ENCODE data around the gene OR2A5. TPM values are rescaled to one million over a fixed set of nuclear protein-coding genes. Genes with fewer than 3 reads are reported as not detected.

OR2A5 gene
- total RNA-seq, 1 experiment from 2014 or later, result not detected

DNA sequence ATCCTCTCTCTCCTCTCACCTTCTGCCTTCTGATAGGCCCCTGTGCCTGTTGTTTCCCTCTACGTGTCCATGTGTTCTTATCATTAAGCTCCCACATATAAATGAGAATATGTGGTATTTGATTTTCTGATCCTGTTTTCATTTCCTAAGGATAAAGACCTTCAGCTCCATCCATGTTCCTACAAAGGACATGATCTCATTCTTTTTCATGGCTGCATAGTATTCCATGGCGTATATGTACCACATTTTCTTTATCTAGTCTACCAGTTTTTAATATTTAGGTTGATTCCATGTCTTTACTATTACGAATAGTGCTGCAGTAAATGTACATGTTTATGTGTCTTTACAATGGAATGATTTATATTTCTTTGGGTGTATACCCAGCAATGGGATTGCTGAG is 41.9 kb downstream of the OR2A5 start:
- ChIA-PET CTCF (no interaction called here), POLR2A (no interaction called here), RAD21 (ENCODE audit: low non-redundant PET in 1 of 2, low total read pairs in 2 of 2, uncharacterized antibody in 2 of 2, unreplicated experiment in 2 of 2) (no interaction called here)
- no peak for TF ChIP-seq CEBPB (IDR thresholded peaks at IDR 0.05; ENCODE audit: low read depth)
- TF ChIP-seq SRF (IDR thresholded peaks at IDR 0.05; ENCODE audit: low read depth), result no peak
- TF ChIP-seq, protein P1, sequence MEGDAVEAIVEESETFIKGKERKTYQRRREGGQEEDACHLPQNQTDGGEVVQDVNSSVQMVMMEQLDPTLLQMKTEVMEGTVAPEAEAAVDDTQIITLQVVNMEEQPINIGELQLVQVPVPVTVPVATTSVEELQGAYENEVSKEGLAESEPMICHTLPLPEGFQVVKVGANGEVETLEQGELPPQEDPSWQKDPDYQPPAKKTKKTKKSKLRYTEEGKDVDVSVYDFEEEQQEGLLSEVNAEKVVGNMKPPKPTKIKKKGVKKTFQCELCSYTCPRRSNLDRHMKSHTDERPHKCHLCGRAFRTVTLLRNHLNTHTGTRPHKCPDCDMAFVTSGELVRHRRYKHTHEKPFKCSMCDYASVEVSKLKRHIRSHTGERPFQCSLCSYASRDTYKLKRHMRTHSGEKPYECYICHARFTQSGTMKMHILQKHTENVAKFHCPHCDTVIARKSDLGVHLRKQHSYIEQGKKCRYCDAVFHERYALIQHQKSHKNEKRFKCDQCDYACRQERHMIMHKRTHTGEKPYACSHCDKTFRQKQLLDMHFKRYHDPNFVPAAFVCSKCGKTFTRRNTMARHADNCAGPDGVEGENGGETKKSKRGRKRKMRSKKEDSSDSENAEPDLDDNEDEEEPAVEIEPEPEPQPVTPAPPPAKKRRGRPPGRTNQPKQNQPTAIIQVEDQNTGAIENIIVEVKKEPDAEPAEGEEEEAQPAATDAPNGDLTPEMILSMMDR (IDR thresholded peaks at IDR 0.05 in 2 of 3, conservative IDR thresholded peaks at IDR 0.05 in 1 of 3; ENCODE audit: borderline replicate concordance in 1 of 3, insufficient read depth in 1 of 3, low read depth in 2 of 3, low read length in 2 of 3), result no peak
- TF ChIP-seq ZNF274 (IDR thresholded peaks at IDR 0.05; ENCODE audit: low read depth, low read length), result no peak
- TF ChIP-seq JUND (IDR thresholded peaks at IDR 0.05), result no peak
- TF ChIP-seq ELF1 (IDR thresholded peaks at IDR 0.05; ENCODE audit: borderline replicate concordance, low read depth), result no peak
- Histone ChIP-seq H3K4me3 (replicated peaks in 1 of 2; ENCODE audit: low read depth in 1 of 2, low read length in 2 of 2) (no peak overlapping the region), H3K79me2 (ENCODE audit: insufficient read depth, low read length) (no peaks in the 10 kb centered on the region), H3K9me3 (ENCODE audit: control insufficient read depth in 1 of 2, insufficient read depth in 1 of 2, low read depth in 1 of 2, low read length in 2 of 2) (no peaks in the 10 kb centered on the region), H3K36me3 (ENCODE audit: control insufficient read depth in 1 of 2, insufficient read depth in 2 of 2, low read length in 2 of 2) (no peaks in the 10 kb centered on the region), H3K9me2 (ENCODE audit: insufficient read depth) (no peaks in the 10 kb centered on the region), H3K27me3 (ENCODE audit: insufficient read depth, low read length) (no peaks in the 10 kb centered on the region), H3K4me2 (ENCODE audit: low read length) (no peak overlapping the region), H4K20me1 (ENCODE audit: insufficient read depth) (no peaks in the 10 kb centered on the region), H3K27ac (ENCODE audit: low read depth, low read length) (no peak overlapping the region), H2AFZ (ENCODE audit: low read depth, low read length, poor library complexity, severe bottlenecking) (no peak overlapping the region), H3K4me1 (ENCODE audit: control insufficient read depth in 1 of 2, insufficient read depth in 2 of 2, low read length in 2 of 2) (no peaks in the 10 kb centered on the region), H3K9ac (ENCODE audit: low read length) (no peak overlapping the region)
- no TSS peak for BruUV-seq (replicated peaks)
- DNase-seq (ENCODE audit: low read depth, low spot score) (no peak), ATAC-seq (no peak)
- intact Hi-C loops (cut with micrococcal nuclease), result no loop called here

DNA sequence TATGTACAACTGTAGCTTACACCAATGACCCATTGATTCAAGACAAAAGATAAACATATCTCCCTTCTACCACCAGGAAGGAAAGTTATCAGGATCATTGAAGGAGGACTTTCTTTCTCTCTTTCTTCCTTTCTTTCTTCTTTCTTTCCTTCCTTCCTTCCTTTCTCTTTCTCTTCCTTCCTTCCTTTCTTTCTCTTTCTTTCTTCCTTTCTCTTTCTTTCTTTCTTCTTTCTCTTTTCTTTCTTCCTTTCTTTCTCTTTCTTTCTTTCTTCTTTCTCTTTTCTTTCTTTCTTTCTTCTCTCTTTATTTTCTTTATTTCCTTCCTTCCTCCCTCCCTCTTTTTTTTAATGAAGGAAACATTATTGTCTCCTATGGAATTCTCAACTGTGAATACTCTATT is 50.0 kb downstream of the OR2A5 start:
- Histone ChIP-seq H3K9ac (ENCODE audit: low read length) (no peak overlapping the region), H2AFZ (ENCODE audit: low read depth, low read length, poor library complexity, severe bottlenecking) (no peak overlapping the region), H3K79me2 (ENCODE audit: insufficient read depth, low read length) (no peaks in the 10 kb centered on the region), H3K4me1 (ENCODE audit: control insufficient read depth in 1 of 2, insufficient read depth in 2 of 2, low read length in 2 of 2) (no peaks in the 10 kb centered on the region), H3K4me2 (ENCODE audit: low read length) (no peak overlapping the region), H3K9me2 (ENCODE audit: insufficient read depth) (no peaks in the 10 kb centered on the region), H4K20me1 (ENCODE audit: insufficient read depth) (no peaks in the 10 kb centered on the region), H3K36me3 (ENCODE audit: control insufficient read depth in 1 of 2, insufficient read depth in 2 of 2, low read length in 2 of 2) (no peaks in the 10 kb centered on the region), H3K27me3 (ENCODE audit: insufficient read depth, low read length) (no peaks in the 10 kb centered on the region), H3K9me3 (ENCODE audit: control insufficient read depth in 1 of 2, insufficient read depth in 1 of 2, low read depth in 1 of 2, low read length in 2 of 2) (no peaks in the 10 kb centered on the region), H3K4me3 (replicated peaks in 1 of 2; ENCODE audit: low read depth in 1 of 2, low read length in 2 of 2) (no peak overlapping the region), H3K27ac (ENCODE audit: low read depth, low read length) (no peak overlapping the region)
- no peak for ATAC-seq
- ChIA-PET RAD21 (ENCODE audit: low non-redundant PET in 1 of 2, low total read pairs in 2 of 2, uncharacterized antibody in 2 of 2, unreplicated experiment in 2 of 2) (no interaction called here), CTCF (no interaction called here), POLR2A (no interaction called here)
- TF ChIP-seq EGR1 (IDR thresholded peaks at IDR 0.05; ENCODE audit: low read depth) (no peak), CEBPB (IDR thresholded peaks at IDR 0.05; ENCODE audit: low read depth) (no peak)
- intact Hi-C loops (cut with micrococcal nuclease), result no loop called here
- BruUV-seq (replicated peaks), result no TSS peak
- DNase-seq (ENCODE audit: low read depth, low spot score), result no peak

Measured in HCT116 (cell line).